A549 (cell line): ENCODE data around the gene ARPC2. TPM values are rescaled to one million over a fixed set of nuclear protein-coding genes. Genes with fewer than 3 reads are reported as not detected.
A peak's percentile ranks its signal among the peaks of the same experiment; 100 is the strongest.

Source experiments
- ATAC-seq, 2 experiments: fragments of 200-7000 bp in 1 of 2; fragments of >200 bp in 1 of 2; cut with Nextera tagmentation in 1 of 2; cut with Tn5 transposase in 1 of 2; 3 replicates each; pipeline versions ENCODE4 v1.8.0 to v1.9.1; 2018 to 2020; ENCODE audit warnings: mild to moderate bottlenecking in 1 of 2, moderate library complexity in 1 of 2
- CTCF ChIA-PET: fragments of 300-600 bp; sonication (Branson Sonifier 250); formaldehyde crosslinking; extraction: SDS; loops from one replicate; lab custom pipeline; 2021; ENCODE audit warnings: antibody characterized with exemption, inconsistent platforms; lab: Yijun Ruan, JAX
- POLR2A ChIA-PET: fragments of 350-600 bp; formaldehyde crosslinking; extraction: SDS; loops from one replicate; lab custom pipeline; 2021; ENCODE audit warnings: antibody characterized with exemption, inconsistent platforms; lab: Yijun Ruan, JAX
- DNase-seq, 2 experiments: peaks; one replicate each; pipeline versions ENCODE4 v3.0.0 to v3.0.0-alpha.2; 2011 to 2016; ENCODE audit warnings: low read depth in 1 of 2, low spot score in 1 of 2
- FAIRE-seq: peaks from 2 replicates; lab custom pipeline; 2011; peaks lifted over from hg19 to GRCh38; lab: Jason Lieb, UNC
- H3K27ac ChIP-seq, 2 experiments: fragments of >200 bp; sonication (Bioruptor Twin); formaldehyde crosslinking; 3 replicates each; pipeline ENCODE4 v1.5.1; 2016 to 2017
- H3K4me1 ChIP-seq: fragments of >200 bp; sonication (Bioruptor Twin); formaldehyde crosslinking; 3 replicates; pipeline ENCODE4 v1.6.1; 2016
- H3K4me2 ChIP-seq: fragments of >200 bp; sonication (Bioruptor Twin); formaldehyde crosslinking; 3 replicates; pipeline ENCODE4 v1.6.1; 2016
- H3K4me3 ChIP-seq: fragments of >200 bp; sonication (Bioruptor Twin); formaldehyde crosslinking; 3 replicates; pipeline ENCODE4 v1.5.1; 2016
- H3K9me3 ChIP-seq: fragments of >200 bp; sonication (Bioruptor Twin); formaldehyde crosslinking; 3 replicates; pipeline ENCODE4 v1.6.1; 2016
- CBX2 ChIP-seq: fragments of 200-600 bp; sonication (generic); IDR thresholded peaks from 2 replicates; pipeline ENCODE4 v1.6.1; 2016; ENCODE audit warnings: low read depth, mild to moderate bottlenecking, borderline replicate concordance
- EHF ChIP-seq: fragments of 250-450 bp; sonication (Bioruptor Pico); IDR thresholded peaks from 2 replicates; pipeline ENCODE4 v1.5.0; 2020; ENCODE audit warnings: mild to moderate bottlenecking
- EHMT2 ChIP-seq: fragments of 200-600 bp; sonication (generic); IDR thresholded peaks from 2 replicates; pipeline ENCODE4 v1.6.1; 2016; ENCODE audit warnings: antibody characterized with exemption, low read depth, mild to moderate bottlenecking, moderate library complexity
- FOXS1 ChIP-seq: fragments of 250-450 bp; sonication (Bioruptor Pico); IDR thresholded peaks from 2 replicates; pipeline ENCODE4 v1.5.0; 2020; ENCODE audit warnings: mild to moderate bottlenecking, moderate library complexity
- GATA3 ChIP-seq: IDR thresholded peaks from 2 replicates; pipeline ENCODE4 v1.6.1; 2012; ENCODE audit warnings: borderline replicate concordance
- HMGXB4 ChIP-seq: fragments of 250-450 bp; sonication (Bioruptor Pico); IDR thresholded peaks from 2 replicates; pipeline ENCODE4 v1.5.0; 2021; ENCODE audit warnings: mild to moderate bottlenecking, moderate library complexity, borderline replicate concordance
- HOXB13 ChIP-seq: fragments of 250-450 bp; sonication (Bioruptor Pico); IDR thresholded peaks from 2 replicates; pipeline ENCODE4 v1.5.0; 2020; ENCODE audit warnings: low read depth, mild to moderate bottlenecking, moderate library complexity
- JUNB ChIP-seq: fragments of >200 bp; sonication (Bioruptor Twin); formaldehyde crosslinking; IDR thresholded peaks from 2 replicates; pipeline ENCODE4 v1.6.1; 2016
- KDM1A ChIP-seq: fragments of 200-600 bp; sonication (generic); IDR thresholded peaks from 2 replicates; pipeline ENCODE4 v1.6.1; 2016; ENCODE audit warnings: low read depth, mild to moderate bottlenecking
- PBX3 ChIP-seq: IDR thresholded peaks from 2 replicates; pipeline ENCODE4 v1.6.1; 2012
- POLR2A ChIP-seq: IDR thresholded peaks from 2 replicates; pipeline ENCODE4 v1.6.1; 2012; ENCODE audit warnings: mild to moderate bottlenecking, low read length
- RARB ChIP-seq: fragments of 250-450 bp; sonication (Bioruptor Pico); IDR thresholded peaks from 2 replicates; pipeline ENCODE4 v1.8.0; 2021; ENCODE audit warnings: mild to moderate bottlenecking, moderate library complexity
- TFCP2L1 ChIP-seq: fragments of 250-450 bp; sonication (Bioruptor Pico); IDR thresholded peaks from 2 replicates; pipeline ENCODE4 v1.5.0; 2021; ENCODE audit warnings: mild to moderate bottlenecking
- TP53 ChIP-seq: fragments of 250-450 bp; sonication (Bioruptor Pico); IDR thresholded peaks from 2 replicates; pipeline ENCODE4 v1.5.0; 2021; ENCODE audit warnings: mild to moderate bottlenecking, moderate library complexity
- ZFP36 ChIP-seq: fragments of 450-650 bp; IDR thresholded peaks from 2 replicates; pipeline ENCODE4 v1.6.1; 2014; ENCODE audit warnings: borderline replicate concordance; ENCODE audit not compliant: partially characterized antibody
- ZSCAN20 ChIP-seq: fragments of 250-450 bp; sonication (Bioruptor Pico); IDR thresholded peaks from 2 replicates; pipeline ENCODE4 v1.8.0; 2022; ENCODE audit warnings: mild to moderate bottlenecking, moderate library complexity
- WGBS: methylation state at CpG from one replicate; pipeline ENCODE4 v1.1.6; 2017; ENCODE audit errors: missing lambda C conversion rate; 5-methylcytosine and 5-hydroxymethylcytosine counted together
- polyA plus RNA-seq, 4 experiments: library from polyadenylated mRNA; depleted of rRNA in 3 of 4; stranded (reverse); fragments of >200 nt; fragmentation: RNase III in 1 of 4; extraction: RNeasy Plus Mini Kit Qiagen cat#74134 plus additional on column Dnase treatment in 1 of 4; gene quantifications; 2 replicates in 3 of 4; 3 replicates in 1 of 4; pipeline ENCODE4 v1.2.3, GENCODE V29; 2011 to 2017
- TF ChIP-seq, protein P1 (sequence below): IDR thresholded peaks from 2 replicates; pipeline ENCODE4 v1.6.1; 2012; ENCODE audit warnings: low read depth, borderline replicate concordance
- TF ChIP-seq, protein P2 (sequence below): fragments of >200 bp; sonication (Bioruptor Twin); formaldehyde crosslinking; IDR thresholded peaks from 3 replicates; pipeline ENCODE4 v1.5.1; 2016

Gene ARPC2
- polyA plus RNA-seq, 2 of the 4 experiments (the other 2 are of a cell fraction) = 263 to 374 TPM

- no peak for TF ChIP-seq ZSCAN20 (CRISPR knock-in tag)
- TF ChIP-seq KDM1A = no peak
- TF ChIP-seq JUNB = no peak
- no peak for TF ChIP-seq GATA3
- no peak for TF ChIP-seq RARB
- no peak for TF ChIP-seq TP53 (CRISPR knock-in tag)
- no peak for TF ChIP-seq HOXB13 (CRISPR knock-in tag)
- TF ChIP-seq POLR2A = no peak
- TF ChIP-seq HMGXB4 (CRISPR knock-in tag) = no peak
- TF ChIP-seq TFCP2L1 = no peak
- no peak for TF ChIP-seq CBX2
- TF ChIP-seq EHMT2 = no peak
- TF ChIP-seq, protein P1, sequence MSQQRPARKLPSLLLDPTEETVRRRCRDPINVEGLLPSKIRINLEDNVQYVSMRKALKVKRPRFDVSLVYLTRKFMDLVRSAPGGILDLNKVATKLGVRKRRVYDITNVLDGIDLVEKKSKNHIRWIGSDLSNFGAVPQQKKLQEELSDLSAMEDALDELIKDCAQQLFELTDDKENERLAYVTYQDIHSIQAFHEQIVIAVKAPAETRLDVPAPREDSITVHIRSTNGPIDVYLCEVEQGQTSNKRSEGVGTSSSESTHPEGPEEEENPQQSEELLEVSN = no peak
- TF ChIP-seq, all 56 proteins: peak for 0
- FAIRE-seq = no peak
- H3K27ac ChIP-seq = peak overlapping the region in 1 of 2 experiments; percentile 87; a peak in 3 of 6 replicates
- 90% methylated on average over 6 of the region's 6 CpGs for WGBS
- no peak overlapping the region; the same call in 1 of the 3 replicates for H3K4me2 ChIP-seq
- POLR2A ChIA-PET = no interaction called here
- H3K9me3 ChIP-seq = no peaks in the 10 kb centered on the region
- peaks cover 44% of the 10 kb centered on the region for H3K4me1 ChIP-seq
- DNase-seq = no peak
- CTCF ChIA-PET = interaction anchor here (1.1 to 8.1 kb wide), 6 partner anchors 11 to 217 kb away, joined by 3 to 105 read pairs (median 8); partner anchors contain the start of genes AAMP, CATIP, PNKD and RUFY4
- H3K4me3 ChIP-seq = no peak overlapping the region
- no peak for ATAC-seq
Observed at GRCh38 chr2:218285604-218286003, 68.6 kb downstream of the ARPC2 start.

DNA sequence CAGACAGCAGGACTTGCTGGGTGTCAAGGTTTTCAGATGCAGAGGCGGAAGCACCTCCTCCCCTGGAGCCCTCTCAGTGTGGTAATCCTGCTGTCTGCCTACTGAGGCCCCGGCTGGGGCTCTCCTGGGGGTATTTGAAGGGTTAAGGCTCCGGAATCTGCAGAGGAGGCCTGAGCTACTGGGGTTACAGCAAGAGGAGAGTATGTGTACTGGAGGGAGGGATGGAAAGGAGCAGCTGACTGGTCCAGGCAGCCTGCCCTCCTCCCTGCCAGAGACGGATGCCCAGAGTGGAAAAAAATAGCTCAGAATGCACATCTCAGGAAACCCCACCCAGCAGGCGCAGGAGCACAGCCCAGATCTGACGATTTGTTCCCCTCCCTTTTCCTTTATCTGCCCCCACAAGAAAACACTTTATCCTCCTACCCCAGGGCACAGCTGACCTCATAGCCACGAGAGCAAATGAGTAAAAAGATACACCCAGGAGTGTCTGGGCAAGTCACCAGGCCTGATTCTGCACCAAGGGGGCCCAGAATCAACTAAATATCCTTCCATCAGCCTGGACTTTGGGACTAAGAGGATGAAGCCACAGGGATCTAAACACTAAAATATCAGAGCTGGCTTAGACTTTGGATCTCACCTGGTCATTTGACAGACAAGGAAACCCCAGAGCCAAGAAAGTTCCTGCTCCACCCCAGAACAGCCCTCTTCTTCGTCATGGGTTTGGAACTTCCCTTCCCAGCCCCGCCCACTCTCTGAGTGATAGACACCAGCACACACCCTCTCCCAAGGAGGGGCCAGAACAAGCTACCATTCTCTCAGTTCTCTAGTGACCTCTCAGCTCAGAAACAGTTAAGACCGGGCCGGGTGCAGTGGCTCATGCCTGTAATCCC lies 69.8 kb downstream of the ARPC2 start:
- peak overlapping the region; percentile 86 for H3K4me2 ChIP-seq
- CTCF ChIA-PET = interaction anchor here (0.5 to 8.1 kb wide), 11 partner anchors 10 to 218 kb away, joined by 3 to 105 read pairs (median 3); partner anchors contain the start of genes AAMP, CATIP, PNKD and RUFY4

More for the DNA sequence above, 69.8 kb downstream of the ARPC2 start:
- peaks cover 56% of the 10 kb centered on the region for H3K4me1 ChIP-seq
- ATAC-seq = peak; percentile 88 to 92
- POLR2A ChIA-PET = interaction anchor here (1.2 to 1.6 kb wide), 3 partner anchors 12 to 70 kb away, joined by 4 to 6 read pairs (median 5); partner anchors contain the start of genes AAMP and PNKD
- FAIRE-seq = no peak
- peak overlapping the region; percentile 20; the same call in 2 of the 3 replicates for H3K4me3 ChIP-seq
- H3K9me3 ChIP-seq = no peaks in the 10 kb centered on the region
- H3K27ac ChIP-seq = peak overlapping the region; percentile 64 to 87
- 8% methylated on average over 8 of the region's 11 CpGs for WGBS
- TF ChIP-seq EHF (no peak), FOXS1 (CRISPR knock-in tag) (no peak), ZFP36 (no peak), PBX3 (peak; percentile 65)
- TF ChIP-seq, protein P2, sequence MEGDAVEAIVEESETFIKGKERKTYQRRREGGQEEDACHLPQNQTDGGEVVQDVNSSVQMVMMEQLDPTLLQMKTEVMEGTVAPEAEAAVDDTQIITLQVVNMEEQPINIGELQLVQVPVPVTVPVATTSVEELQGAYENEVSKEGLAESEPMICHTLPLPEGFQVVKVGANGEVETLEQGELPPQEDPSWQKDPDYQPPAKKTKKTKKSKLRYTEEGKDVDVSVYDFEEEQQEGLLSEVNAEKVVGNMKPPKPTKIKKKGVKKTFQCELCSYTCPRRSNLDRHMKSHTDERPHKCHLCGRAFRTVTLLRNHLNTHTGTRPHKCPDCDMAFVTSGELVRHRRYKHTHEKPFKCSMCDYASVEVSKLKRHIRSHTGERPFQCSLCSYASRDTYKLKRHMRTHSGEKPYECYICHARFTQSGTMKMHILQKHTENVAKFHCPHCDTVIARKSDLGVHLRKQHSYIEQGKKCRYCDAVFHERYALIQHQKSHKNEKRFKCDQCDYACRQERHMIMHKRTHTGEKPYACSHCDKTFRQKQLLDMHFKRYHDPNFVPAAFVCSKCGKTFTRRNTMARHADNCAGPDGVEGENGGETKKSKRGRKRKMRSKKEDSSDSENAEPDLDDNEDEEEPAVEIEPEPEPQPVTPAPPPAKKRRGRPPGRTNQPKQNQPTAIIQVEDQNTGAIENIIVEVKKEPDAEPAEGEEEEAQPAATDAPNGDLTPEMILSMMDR = no peak
- peak; percentile 91 for DNase-seq
